ENCODE results near the gene DNA2.

Gene DNA2

DNA sequence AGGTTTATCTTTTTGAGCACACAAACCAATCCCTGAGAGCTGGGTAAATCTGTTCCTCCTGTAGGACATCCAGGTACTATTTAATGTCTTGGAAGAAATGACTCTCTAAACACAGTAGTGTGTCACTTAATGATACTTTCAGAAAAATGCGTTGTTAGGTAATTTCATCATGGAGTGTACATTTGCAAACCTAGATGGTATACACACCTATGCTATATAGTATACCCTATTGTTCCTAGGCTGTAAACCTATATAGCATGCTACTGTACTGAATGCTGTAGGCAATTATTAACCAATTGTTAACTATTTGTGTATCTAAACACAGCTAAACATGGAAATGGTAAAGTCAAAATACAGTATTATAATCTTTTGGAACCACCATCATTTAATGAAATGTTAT lies 74.8 kb downstream of the DNA2 start:
- TF ChIP-seq, protein P1, sequence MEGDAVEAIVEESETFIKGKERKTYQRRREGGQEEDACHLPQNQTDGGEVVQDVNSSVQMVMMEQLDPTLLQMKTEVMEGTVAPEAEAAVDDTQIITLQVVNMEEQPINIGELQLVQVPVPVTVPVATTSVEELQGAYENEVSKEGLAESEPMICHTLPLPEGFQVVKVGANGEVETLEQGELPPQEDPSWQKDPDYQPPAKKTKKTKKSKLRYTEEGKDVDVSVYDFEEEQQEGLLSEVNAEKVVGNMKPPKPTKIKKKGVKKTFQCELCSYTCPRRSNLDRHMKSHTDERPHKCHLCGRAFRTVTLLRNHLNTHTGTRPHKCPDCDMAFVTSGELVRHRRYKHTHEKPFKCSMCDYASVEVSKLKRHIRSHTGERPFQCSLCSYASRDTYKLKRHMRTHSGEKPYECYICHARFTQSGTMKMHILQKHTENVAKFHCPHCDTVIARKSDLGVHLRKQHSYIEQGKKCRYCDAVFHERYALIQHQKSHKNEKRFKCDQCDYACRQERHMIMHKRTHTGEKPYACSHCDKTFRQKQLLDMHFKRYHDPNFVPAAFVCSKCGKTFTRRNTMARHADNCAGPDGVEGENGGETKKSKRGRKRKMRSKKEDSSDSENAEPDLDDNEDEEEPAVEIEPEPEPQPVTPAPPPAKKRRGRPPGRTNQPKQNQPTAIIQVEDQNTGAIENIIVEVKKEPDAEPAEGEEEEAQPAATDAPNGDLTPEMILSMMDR (IDR thresholded peaks at IDR 0.05; ENCODE audit: low read length, missing control alignments), result no peak
- no peak overlapping the region for H3K4me3 ChIP-seq (replicated peaks; ENCODE audit: low read depth, low read length)
- DNase-seq (ENCODE audit: low read depth), result no peak

DNA sequence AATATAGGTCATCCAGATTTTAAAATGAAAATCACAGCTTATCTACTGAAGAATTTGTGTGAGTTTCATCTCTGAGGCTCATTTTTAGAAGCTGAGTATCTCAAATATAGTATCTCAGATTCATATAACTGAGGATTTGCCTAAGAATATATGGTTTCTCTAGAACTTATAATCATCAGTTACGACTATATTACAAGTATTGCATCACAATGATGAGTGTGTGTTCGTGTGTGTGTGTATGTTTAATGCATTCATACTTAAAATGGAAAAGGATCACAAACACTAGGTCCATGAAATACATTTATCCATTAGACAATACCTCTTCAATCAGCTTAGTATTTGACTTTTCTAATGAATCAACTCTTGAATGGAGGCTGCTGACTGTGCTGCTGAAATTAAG lies 86.0 kb downstream of the DNA2 start:
- H3K4me3 ChIP-seq (replicated peaks; ENCODE audit: low read depth, low read length), result no peak overlapping the region
- TF ChIP-seq, protein P1 (IDR thresholded peaks at IDR 0.05; ENCODE audit: low read length, missing control alignments), result no peak
- DNase-seq (ENCODE audit: low read depth), result no peak

DNA sequence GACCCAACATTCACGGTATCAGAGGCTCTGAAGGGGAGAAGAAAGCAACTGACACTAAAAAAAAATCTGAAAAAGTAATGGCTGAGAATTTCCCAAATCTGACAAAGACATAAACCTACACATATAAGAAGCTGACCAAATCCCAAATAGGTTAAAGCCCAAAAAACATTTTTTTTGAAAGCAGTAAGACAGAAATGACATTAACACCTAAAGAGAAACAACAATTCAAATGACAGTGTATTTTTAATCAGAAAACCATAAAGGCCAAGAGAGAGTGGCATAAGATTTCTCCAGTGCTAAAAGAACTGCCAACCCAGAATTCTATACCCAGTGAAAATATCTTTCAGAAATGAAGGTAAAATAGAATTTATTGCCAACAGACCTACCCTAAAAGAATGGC lies 100.2 kb downstream of the DNA2 start:
- TF ChIP-seq, protein P1 (IDR thresholded peaks at IDR 0.05; ENCODE audit: low read length, missing control alignments), result no peak
- no peak for DNase-seq (ENCODE audit: low read depth)
- H3K4me3 ChIP-seq (replicated peaks; ENCODE audit: low read depth, low read length), result no peak overlapping the region

DNA sequence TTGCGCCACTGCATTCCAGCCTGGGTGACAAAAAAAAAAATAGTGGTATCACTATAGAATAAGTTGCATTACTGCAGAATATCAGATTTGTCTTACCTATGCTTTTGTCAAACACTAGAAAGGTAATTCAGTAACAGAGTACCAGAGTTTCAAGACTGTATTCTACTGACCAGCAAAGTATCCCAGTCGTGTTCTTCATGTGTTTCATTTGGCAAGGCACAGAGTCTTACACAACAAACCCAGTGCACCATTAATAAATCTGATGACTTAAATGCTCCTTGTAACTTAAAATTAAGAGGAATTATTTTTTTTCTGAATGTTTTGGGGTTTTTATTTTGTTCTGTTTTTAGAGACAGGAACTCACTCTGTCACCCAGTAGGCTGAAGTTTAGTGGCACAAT lies 104.7 kb downstream of the DNA2 start:
- TF ChIP-seq, protein P1 (IDR thresholded peaks at IDR 0.05; ENCODE audit: low read length, missing control alignments), result no peak
- DNase-seq (ENCODE audit: low read depth), result peak; percentile 13
- H3K4me3 ChIP-seq (replicated peaks; ENCODE audit: low read depth, low read length), result no peak overlapping the region

DNA sequence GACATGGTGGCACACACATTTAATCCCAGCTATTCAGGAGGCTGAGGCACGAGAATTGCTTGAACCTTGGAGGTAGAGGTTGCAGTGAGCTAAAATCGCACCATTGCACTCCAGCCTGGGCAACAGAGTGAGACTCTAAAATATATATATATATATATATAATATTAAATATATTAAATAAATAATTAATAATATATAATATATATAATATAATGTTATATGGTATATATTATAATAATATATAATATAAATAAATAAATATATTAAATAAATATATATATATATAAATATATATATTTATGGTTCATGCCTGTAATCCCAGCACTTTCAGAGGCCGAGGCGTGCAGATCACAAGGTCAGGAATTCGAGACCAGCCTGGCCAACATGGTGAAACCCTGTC lies 105.2 kb downstream of the DNA2 start:
- no peak overlapping the region for H3K4me3 ChIP-seq (replicated peaks; ENCODE audit: low read depth, low read length)
- TF ChIP-seq, protein P1 (IDR thresholded peaks at IDR 0.05; ENCODE audit: low read length, missing control alignments), result no peak

DNA sequence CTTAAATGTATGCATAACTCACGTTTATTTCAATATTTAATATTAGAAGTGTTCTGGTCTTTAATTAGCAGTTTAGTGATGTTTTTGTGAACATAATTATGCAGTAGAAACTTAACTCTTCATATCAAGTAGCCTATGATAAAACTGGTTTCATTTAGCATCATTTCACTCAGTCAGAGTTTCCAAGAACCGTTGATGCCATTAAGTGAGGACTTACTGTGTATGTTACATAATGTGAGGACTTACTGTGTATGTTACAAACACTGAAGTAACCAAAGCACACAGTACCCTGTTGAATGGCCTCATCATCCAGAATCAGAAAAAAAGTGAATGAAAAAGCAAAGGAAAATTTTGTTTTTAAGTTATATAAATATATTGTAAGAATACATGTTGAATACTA lies 106.2 kb downstream of the DNA2 start:
- TF ChIP-seq, protein P1 (IDR thresholded peaks at IDR 0.05; ENCODE audit: low read length, missing control alignments), result no peak
- no peak for DNase-seq (ENCODE audit: low read depth)
- no peak overlapping the region for H3K4me3 ChIP-seq (replicated peaks; ENCODE audit: low read depth, low read length)

More for the DNA sequence above, 105.2 kb downstream of the DNA2 start:
- DNase-seq (ENCODE audit: low read depth), result no peak

DNA sequence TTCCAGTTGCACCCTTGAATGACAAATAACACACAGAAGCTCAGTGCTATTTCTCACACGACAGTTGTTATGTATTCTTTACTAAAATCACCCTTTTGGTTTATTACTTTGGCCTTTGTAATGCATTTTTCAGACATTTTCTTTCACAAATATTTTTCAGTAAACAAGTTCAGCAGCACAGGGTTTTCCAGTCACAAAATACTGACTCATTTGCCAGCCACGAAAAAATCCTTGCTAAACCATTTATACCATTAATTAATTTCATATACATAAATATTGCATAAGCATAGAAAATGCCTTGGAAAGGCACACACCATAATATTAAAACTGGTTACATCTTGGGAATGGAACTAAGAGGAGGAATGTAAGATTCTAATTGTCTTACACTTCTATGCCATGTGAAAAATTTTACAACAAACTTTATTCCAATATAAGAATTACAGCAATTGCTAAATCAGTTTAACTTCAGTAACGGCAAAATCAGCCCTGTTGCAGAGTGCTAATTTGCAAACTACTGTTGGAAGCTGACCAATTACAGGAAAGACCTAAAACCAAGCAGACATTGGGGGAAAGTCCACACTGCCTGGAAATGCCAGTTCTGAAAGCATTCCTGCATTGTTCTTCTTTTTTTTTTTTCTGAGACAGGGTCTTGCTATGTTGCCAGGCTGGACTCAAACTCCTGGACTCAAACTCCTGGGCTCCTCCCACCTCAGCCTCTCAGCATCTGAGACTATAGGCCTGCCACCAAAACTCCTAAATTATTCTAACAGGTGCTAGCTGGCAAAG lies 107.5 kb downstream of the DNA2 start:
- TF ChIP-seq, protein P1 (IDR thresholded peaks at IDR 0.05; ENCODE audit: low read length, missing control alignments), result no peak
- no peak overlapping the region for H3K4me3 ChIP-seq (replicated peaks; ENCODE audit: low read depth, low read length)
- no peak for DNase-seq (ENCODE audit: low read depth)

Measured in fibroblast of pulmonary artery (primary cell).